H1 (cell line): ENCODE measurements around the gene TAOK1. TPM values are rescaled to one million over a fixed set of nuclear protein-coding genes. Genes with fewer than 3 reads are reported as not detected.
A peak's percentile ranks its signal among the peaks of the same experiment; 100 is the strongest.

Experiments
- ASH2L ChIP-seq: fragments of 200-600, 300-600 bp; sonication (generic); IDR thresholded peaks from one replicate; pipeline ENCODE4 v1.7.1; 2017; ENCODE audit warnings: low read length
- BACH1 ChIP-seq: IDR thresholded peaks from 2 replicates; pipeline ENCODE4 v1.6.1; 2012; ENCODE audit warnings: low read length, improper control_type of control experiment
- BRCA1 ChIP-seq: IDR thresholded peaks from 2 replicates; pipeline ENCODE4 v1.6.1; 2012; ENCODE audit warnings: low read depth, low read length, improper control_type of control experiment
- CBX5 ChIP-seq: fragments of 300-800, 300-1000 bp; sonication (generic); IDR thresholded peaks from 2 replicates; pipeline ENCODE4 v1.7.1; 2016; ENCODE audit warnings: antibody characterized with exemption, low read length, low read depth
- CEBPB ChIP-seq: IDR thresholded peaks from 2 replicates; pipeline ENCODE4 v1.6.1; 2012; ENCODE audit warnings: low read depth, low read length
- GTF2F1 ChIP-seq: IDR thresholded peaks from 2 replicates; pipeline ENCODE4 v1.6.1; 2012; ENCODE audit warnings: low read depth, low read length, improper control_type of control experiment, borderline replicate concordance
- HDAC2 ChIP-seq, 2 experiments: fragments of 300-600 bp in 1 of 2; sonication (generic) in 1 of 2; IDR thresholded peaks; 2 replicates each; pipeline ENCODE4 v1.6.1; 2011 to 2012; ENCODE audit warnings: low read depth in 2 of 2, low read length in 2 of 2, mild to moderate bottlenecking in 2 of 2, moderate library complexity in 2 of 2, borderline replicate concordance in 1 of 2, inconsistent platforms in 1 of 2
- JUND ChIP-seq: IDR thresholded peaks from 2 replicates; pipeline ENCODE4 v1.6.1; 2011; ENCODE audit warnings: mild to moderate bottlenecking, improper control_type of control experiment, low read length
- KDM4A ChIP-seq: IDR thresholded peaks from one replicate; pipeline ENCODE4 v1.7.1; 2012; ENCODE audit warnings: low read depth, mild to moderate bottlenecking, moderate library complexity, low read length, inconsistent platforms; ENCODE audit not compliant: severe bottlenecking
- NANOG ChIP-seq: IDR thresholded peaks from 2 replicates; pipeline ENCODE4 v1.6.1; 2011; ENCODE audit warnings: low read length, low read depth, mild to moderate bottlenecking, inconsistent platforms; ENCODE audit not compliant: insufficient read depth, poor library complexity, severe bottlenecking
- NRF1 ChIP-seq: IDR thresholded peaks from 2 replicates; pipeline ENCODE4 v1.6.1; 2011; ENCODE audit warnings: mild to moderate bottlenecking, low read depth, low read length, improper control_type of control experiment
- PHF8 ChIP-seq: fragments of 200-600 bp; sonication (generic); conservative IDR thresholded peaks from 2 replicates; pipeline ENCODE4 v1.7.1; 2012; ENCODE audit warnings: low read depth, mild to moderate bottlenecking, inconsistent platforms, low read length, moderate library complexity
- POLR2AphosphoS5 ChIP-seq: IDR thresholded peaks from 2 replicates; pipeline ENCODE4 v1.6.1; 2011; ENCODE audit warnings: low read depth, low read length
- RBBP5 ChIP-seq: IDR thresholded peaks from 2 replicates; pipeline ENCODE4 v1.7.1; 2012; ENCODE audit warnings: low read depth, mild to moderate bottlenecking, inconsistent platforms, low read length, moderate library complexity, borderline replicate concordance
- SP1 ChIP-seq: IDR thresholded peaks from 2 replicates; pipeline ENCODE4 v1.6.1; 2011; ENCODE audit warnings: low read depth, low read length
- SP4 ChIP-seq: IDR thresholded peaks from 2 replicates; pipeline ENCODE4 v1.6.1; 2012; ENCODE audit warnings: low read length, inconsistent platforms
- TAF1 ChIP-seq: IDR thresholded peaks from 2 replicates; pipeline ENCODE4 v1.6.1; 2011; ENCODE audit warnings: mild to moderate bottlenecking, low read depth, low read length
- TEAD4 ChIP-seq: IDR thresholded peaks from 2 replicates; pipeline ENCODE4 v1.6.1; 2012; ENCODE audit warnings: low read depth, low read length, inconsistent platforms, mixed read lengths
- polyA plus RNA-seq, 7 experiments: library from polyadenylated mRNA; depleted of rRNA in 3 of 7; stranded (reverse) in 5 of 7; unstranded in 2 of 7; fragments of >200 nt in 5 of 7; fragments of 200-250 nt in 2 of 7; gene quantifications; 1 replicate in 5 of 7; 2 replicates in 1 of 7; 4 replicates in 1 of 7; pipeline versions ENCODE4 v1.2.1 to v1.2.3, GENCODE V29; 2011 to 2013; ENCODE audit warnings: missing spikeins in 2 of 7, mixed read lengths in 2 of 7
- total RNA-seq: library from RNA; stranded (reverse); fragmentation: NEBNext Ultra II Directional; extraction: Animal tissue kit (Norgen Biotek cat#: 25700); gene quantifications from 2 replicates; pipeline ENCODE4 v1.2.1, GENCODE V29; 2021
- TF ChIP-seq, protein P1 (sequence below): IDR thresholded peaks from 2 replicates; pipeline ENCODE4 v1.6.1; 2012; ENCODE audit warnings: low read length, inconsistent platforms
- TF ChIP-seq, protein P2 (sequence below): IDR thresholded peaks from 2 replicates; pipeline ENCODE4 v1.6.1; 2012; ENCODE audit warnings: inconsistent platforms
- TF ChIP-seq, protein P3 (sequence below): IDR thresholded peaks from 2 replicates; pipeline ENCODE4 v1.6.1; 2012; ENCODE audit warnings: inconsistent platforms

TAOK1 gene
- total and polyA plus RNA-seq, 2 of the 8 experiments (the other 6 are each of a cell fraction or from before 2014, with no cell fraction given) = 12.2 to 90.6 TPM

DNA sequence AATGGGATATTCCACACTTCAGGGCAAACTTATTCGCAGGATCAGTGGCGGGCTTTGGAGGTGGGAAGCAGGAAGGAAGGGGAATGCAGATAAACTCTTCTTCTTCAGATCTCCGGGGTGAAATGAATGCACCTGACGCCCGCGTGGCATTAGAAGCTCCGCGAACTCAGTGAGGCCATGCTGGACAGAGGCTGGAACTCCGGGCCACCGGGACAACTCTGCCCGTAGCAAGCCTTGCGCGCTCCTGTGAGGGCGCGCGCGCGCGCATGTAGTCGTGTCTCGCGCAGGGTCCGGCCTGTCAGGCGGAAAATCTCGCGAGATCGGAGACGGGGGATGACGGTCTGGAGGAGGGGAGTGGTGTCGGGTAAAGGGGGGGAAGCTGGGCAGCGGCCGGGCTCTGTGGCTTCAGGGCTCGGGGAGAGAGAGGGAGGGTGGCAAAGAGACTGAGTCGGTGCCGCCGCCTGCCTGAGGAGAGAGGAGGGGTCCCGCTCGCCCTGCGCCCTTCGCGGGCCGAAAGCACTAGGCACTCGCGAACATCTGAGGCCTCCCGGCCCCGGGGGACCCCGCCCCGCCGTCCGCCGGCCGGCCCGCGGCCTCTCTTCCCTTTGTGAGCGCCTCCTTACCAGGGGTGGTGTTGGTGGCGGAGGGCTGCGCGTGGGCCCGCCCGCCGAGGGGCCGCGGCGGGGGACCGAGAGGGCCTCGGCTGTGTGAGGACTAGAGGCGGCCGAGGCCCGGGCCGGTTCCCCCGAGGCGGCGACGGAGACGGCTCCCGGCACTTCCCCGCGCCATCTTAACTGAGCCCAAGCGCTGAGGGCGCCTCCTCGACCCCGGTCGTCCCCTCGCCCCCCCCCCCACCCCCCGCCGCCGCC lies at the start of gene TAOK1 (continued):
- TF ChIP-seq CEBPB = no peak
- TF ChIP-seq, protein P1, sequence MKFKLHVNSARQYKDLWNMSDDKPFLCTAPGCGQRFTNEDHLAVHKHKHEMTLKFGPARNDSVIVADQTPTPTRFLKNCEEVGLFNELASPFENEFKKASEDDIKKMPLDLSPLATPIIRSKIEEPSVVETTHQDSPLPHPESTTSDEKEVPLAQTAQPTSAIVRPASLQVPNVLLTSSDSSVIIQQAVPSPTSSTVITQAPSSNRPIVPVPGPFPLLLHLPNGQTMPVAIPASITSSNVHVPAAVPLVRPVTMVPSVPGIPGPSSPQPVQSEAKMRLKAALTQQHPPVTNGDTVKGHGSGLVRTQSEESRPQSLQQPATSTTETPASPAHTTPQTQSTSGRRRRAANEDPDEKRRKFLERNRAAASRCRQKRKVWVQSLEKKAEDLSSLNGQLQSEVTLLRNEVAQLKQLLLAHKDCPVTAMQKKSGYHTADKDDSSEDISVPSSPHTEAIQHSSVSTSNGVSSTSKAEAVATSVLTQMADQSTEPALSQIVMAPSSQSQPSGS = no peak
- peak; percentile 50 for TF ChIP-seq NRF1
- TF ChIP-seq NANOG = no peak
- no peak for TF ChIP-seq CBX5
- peak; percentile 85; the same call in 1 of the 2 replicates for TF ChIP-seq RBBP5
- peak; percentile 99 for TF ChIP-seq PHF8
- TF ChIP-seq KDM4A = peak; percentile 45
- peak in 1 of 2 experiments; percentile 53; a peak in 1 of 4 replicates for TF ChIP-seq HDAC2 (IDR thresholded peaks at IDR 0.05; ENCODE audit: borderline replicate concordance in 1 of 2, low read depth in 2 of 2, low read length in 2 of 2)
- peak; percentile 91 for TF ChIP-seq POLR2AphosphoS5
- peak; percentile 94 for TF ChIP-seq BRCA1
- peak; percentile 71; the same call in 1 of the 2 replicates for TF ChIP-seq GTF2F1
- TF ChIP-seq, protein P2, sequence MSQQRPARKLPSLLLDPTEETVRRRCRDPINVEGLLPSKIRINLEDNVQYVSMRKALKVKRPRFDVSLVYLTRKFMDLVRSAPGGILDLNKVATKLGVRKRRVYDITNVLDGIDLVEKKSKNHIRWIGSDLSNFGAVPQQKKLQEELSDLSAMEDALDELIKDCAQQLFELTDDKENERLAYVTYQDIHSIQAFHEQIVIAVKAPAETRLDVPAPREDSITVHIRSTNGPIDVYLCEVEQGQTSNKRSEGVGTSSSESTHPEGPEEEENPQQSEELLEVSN = no peak
- TF ChIP-seq ASH2L = peak; percentile 92
- TF ChIP-seq TEAD4 = peak; percentile 8; the same call in 1 of the 2 replicates
- no peak for TF ChIP-seq BACH1
- TF ChIP-seq TAF1 = peak; percentile 94
- TF ChIP-seq SP1 = 0 out of 2 replicates have a peak, but pooled peaks have one; percentile 27
- TF ChIP-seq, protein P3, sequence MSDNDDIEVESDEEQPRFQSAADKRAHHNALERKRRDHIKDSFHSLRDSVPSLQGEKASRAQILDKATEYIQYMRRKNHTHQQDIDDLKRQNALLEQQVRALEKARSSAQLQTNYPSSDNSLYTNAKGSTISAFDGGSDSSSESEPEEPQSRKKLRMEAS = peak; percentile 56; the same call in 1 of the 2 replicates
- no peak for TF ChIP-seq JUND
- TF ChIP-seq SP4 = peak; percentile 37; the same call in 1 of the 2 replicates
